Heart right ventricle (tissue), 16 donors: Measurements from ENCODE around the gene ARID2. TPM values are rescaled to one million over a fixed set of nuclear protein-coding genes. Genes with fewer than 3 reads are reported as not detected.

Experiments
- ATAC-seq, 8 donors: fragments of 200-7000 bp; cut with Tn5 transposase; one replicate each; pipeline ENCODE4 v1.9.1; 2020; ENCODE audit warnings: mild to moderate bottlenecking in 8 of 8, moderate library complexity in 8 of 8, moderate number of reproducible peaks in 1 of 8
- DNase-seq, 2 donors: peaks; one replicate each; pipeline ENCODE4 v3.0.0-alpha.2; 2020
- H3K27ac ChIP-seq, 10 donors: fragments of 200-600 bp; sonication (generic) in 2 of 10; one replicate each; pipeline versions ENCODE4 v1.5.0 to v1.8.0; 2020 to 2022; ENCODE audit warnings: mild to moderate bottlenecking in 3 of 10
- H3K27me3 ChIP-seq, 7 donors: fragments of 200-600 bp; one replicate each; pipeline ENCODE4 v1.8.0; 2021 to 2022; ENCODE audit warnings: mild to moderate bottlenecking in 2 of 7
- H3K36me3 ChIP-seq, 9 donors: fragments of 200-600 bp; sonication (generic) in 1 of 9; one replicate each; pipeline versions ENCODE4 v1.5.0 to v1.8.0; 2020 to 2022; ENCODE audit warnings: mild to moderate bottlenecking in 2 of 9
- H3K4me1 ChIP-seq, 9 donors: fragments of 200-600 bp; sonication (generic) in 1 of 9; one replicate each; pipeline versions ENCODE4 v1.5.0 to v1.8.0; 2020 to 2022; ENCODE audit warnings: mild to moderate bottlenecking in 4 of 9
- H3K4me3 ChIP-seq, 10 donors: fragments of 200-600 bp; sonication (generic) in 2 of 10; one replicate each; pipeline versions ENCODE4 v1.5.0 to v1.8.0; 2020 to 2022; ENCODE audit warnings: mild to moderate bottlenecking in 7 of 10, moderate library complexity in 2 of 10
- H3K9me3 ChIP-seq, 11 donors: fragments of 200-600 bp in 10 of 11; sonication (generic) in 2 of 11; one replicate each; pipeline versions ENCODE4 v1.5.0 to v1.8.0; 2013 to 2022; ENCODE audit warnings: mild to moderate bottlenecking in 2 of 11, control low read depth in 1 of 11, moderate library complexity in 1 of 11
- WGBS, 2 donors: extraction: QIAGEN DNeasy Blood & Tissue Kit; methylation state at CpG; one replicate each; pipeline ENCODE4 v1.1.7; 2013; ENCODE audit warnings: inconsistent platforms in 1 of 2; 5-methylcytosine and 5-hydroxymethylcytosine counted together
- intact Hi-C, 10 donors: fragments of 100-400 bp; cut with DNase I; formaldehyde crosslinking; loops; one replicate each; pipeline versions ENCODE4 v1.11.1 to v1.14.2; 2022
- polyA plus RNA-seq, 2 donors: library from polyadenylated mRNA; stranded (reverse); fragments of 200-250 nt; gene quantifications; one replicate each; pipeline ENCODE4 v1.2.3, GENCODE V29; 2013
- total RNA-seq, 10 donors: library from RNA; stranded (reverse); fragmentation: NEBNext Ultra II Directional in 3 of 10; extraction: Animal tissue kit (Norgen Biotek cat#: 25700) in 3 of 10; gene quantifications; one replicate each; pipeline versions ENCODE4 v1.2.1 to v1.2.4, GENCODE V29; 2021 to 2023
- TF ChIP-seq, protein P1 (sequence below), 9 donors: fragments of 200-600 bp; sonication (generic) in 2 of 9; IDR thresholded peaks; one replicate each; pipeline versions ENCODE4 v1.5.0 to v1.8.0; 2021 to 2022; ENCODE audit warnings: antibody characterized with exemption in 9 of 9, mild to moderate bottlenecking in 5 of 9, moderate library complexity in 1 of 9
- donor health status: Arrhythmogenic right ventricular cardiomyopathy.
- donor health status: ischemic (EF 13 %, LVEDD 7.1; RV severe dilation, severe dysfunction).
- donor health status: healthy with polysubstance abuse.
- donor health status: DM: no; HTN: yes; CAD: no.
- donor health status: DM: no; HTN: no; CAD: no.
- donor health status: ischemic (EF 25% LVEDD 6.9; RV normal size, moderate dysfunction).
- donor health status: ischemic (EF 25% LVEDD 5.7; RV mildly dilated, moderate dysfunction).
- donor health status: healthy.
- donor health status: DM: yes; HTN: yes; CAD: no.
- donor health status: Ischemic cardiomyopathy.
- donor health status: ischemic (EF 35%, LVEDD 5.7; RV mildly dilated, moderate dysfunction).
- donor health status: nonischemic (EF 11% LVEDD 7.7; RV severe dilation, severe dysfunction).
- donor health status: DM: yes; HTN: yes; CAD: no.
- donor health status: PGD.
- donor health status: ischemic (EF 29% LVEDD 5.4; RV normal size, mild dysfunction).
- donor health status: nonischemic (EF 23%, LVEDD 6.1; RV moderate dilation, normal function).

The ARID2 gene
- total and polyA plus RNA-seq, 12 donors, result 3.0 to 28.8 (median 18.6) TPM

DNA sequence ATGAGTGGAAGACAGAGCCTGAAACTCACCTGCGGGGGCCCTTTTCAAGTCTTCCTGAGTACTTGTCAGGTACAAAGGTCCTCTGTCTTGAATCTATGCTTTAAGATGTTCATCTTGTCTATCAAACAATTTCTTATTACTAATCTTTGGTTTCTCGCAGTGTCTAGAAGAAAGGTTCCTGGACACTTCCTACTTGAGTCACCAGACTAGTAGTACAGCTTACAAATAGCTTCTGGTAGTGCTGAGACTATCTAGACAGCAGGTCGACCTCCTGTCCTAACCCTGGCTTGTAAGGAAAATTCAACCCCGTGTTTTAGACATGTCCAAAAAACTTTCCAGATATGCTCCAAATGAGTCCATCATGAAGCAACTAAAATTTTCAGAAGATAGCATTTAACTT is 11.2 kb upstream of the ARID2 start:
- H3K4me1 ChIP-seq, result peaks cover 0 to 55% (median 29%) of the 10 kb centered on the region in 9 donors
- ATAC-seq (no peak), DNase-seq (no peak)
- TF ChIP-seq, protein P1, sequence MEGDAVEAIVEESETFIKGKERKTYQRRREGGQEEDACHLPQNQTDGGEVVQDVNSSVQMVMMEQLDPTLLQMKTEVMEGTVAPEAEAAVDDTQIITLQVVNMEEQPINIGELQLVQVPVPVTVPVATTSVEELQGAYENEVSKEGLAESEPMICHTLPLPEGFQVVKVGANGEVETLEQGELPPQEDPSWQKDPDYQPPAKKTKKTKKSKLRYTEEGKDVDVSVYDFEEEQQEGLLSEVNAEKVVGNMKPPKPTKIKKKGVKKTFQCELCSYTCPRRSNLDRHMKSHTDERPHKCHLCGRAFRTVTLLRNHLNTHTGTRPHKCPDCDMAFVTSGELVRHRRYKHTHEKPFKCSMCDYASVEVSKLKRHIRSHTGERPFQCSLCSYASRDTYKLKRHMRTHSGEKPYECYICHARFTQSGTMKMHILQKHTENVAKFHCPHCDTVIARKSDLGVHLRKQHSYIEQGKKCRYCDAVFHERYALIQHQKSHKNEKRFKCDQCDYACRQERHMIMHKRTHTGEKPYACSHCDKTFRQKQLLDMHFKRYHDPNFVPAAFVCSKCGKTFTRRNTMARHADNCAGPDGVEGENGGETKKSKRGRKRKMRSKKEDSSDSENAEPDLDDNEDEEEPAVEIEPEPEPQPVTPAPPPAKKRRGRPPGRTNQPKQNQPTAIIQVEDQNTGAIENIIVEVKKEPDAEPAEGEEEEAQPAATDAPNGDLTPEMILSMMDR (IDR thresholded peaks at IDR 0.05), result no peak
- intact Hi-C loops, result loop anchor here in 1 of 10 donors (10.0 kb wide), 1 partner anchor 174 kb away; no protein-coding TSS in a partner anchor
- H3K9me3 ChIP-seq, result no peaks in the 10 kb centered on the region
- WGBS, 2 donors, result 86 to 89% methylated on average over 4 of the region's 4 CpGs
- no peak overlapping the region for H3K27ac ChIP-seq
- H3K27me3 ChIP-seq, result no peaks in the 10 kb centered on the region
- H3K4me3 ChIP-seq, result no peak overlapping the region
- no peaks in the 10 kb centered on the region for H3K36me3 ChIP-seq

DNA sequence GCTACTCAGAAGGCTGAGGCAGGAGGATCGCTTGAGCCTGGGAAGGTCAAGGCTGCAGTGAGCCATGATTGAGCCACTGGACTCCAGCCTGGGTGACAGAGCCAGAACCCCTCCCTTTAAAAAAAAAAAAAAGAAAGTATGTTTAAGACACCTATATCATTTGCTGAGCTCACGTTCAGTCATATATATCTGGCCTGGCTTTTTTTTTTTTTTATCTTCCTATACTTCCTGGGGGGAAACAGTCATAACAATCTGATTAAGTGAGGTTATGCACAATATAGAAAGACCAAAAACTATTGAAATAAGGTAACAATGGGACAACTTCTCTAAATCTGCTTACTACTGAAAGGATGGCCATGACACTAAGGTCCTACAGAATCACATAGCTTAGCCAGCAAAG is 9.4 kb upstream of the ARID2 start:
- ATAC-seq, result no peak

DNA sequence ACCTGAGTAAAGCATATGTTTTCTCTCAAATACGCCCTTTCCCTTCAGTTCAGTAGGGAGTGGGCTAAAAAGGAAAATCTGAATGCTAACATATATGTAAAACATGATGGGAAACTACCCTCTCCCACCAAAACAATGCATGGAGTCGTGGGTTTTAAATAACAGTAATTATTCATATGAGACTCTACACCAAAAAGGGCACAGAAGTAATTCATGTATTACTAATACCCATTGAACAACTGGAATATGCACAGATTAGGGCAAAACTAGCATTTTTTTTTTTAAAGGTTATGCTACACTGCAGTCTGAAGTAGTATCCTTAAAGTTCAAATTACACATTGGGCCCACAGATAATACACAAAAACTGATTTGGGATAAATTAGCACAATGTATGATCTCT is 8.1 kb upstream of the ARID2 start:
- DNase-seq, result no peak
- Histone ChIP-seq H3K27ac (no peak overlapping the region), H3K36me3 (no peaks in the 10 kb centered on the region), H3K9me3 (no peaks in the 10 kb centered on the region), H3K4me3 (no peak overlapping the region), H3K27me3 (no peaks in the 10 kb centered on the region), H3K4me1 (peaks cover 0 to 75% (median 46%) of the 10 kb centered on the region in 9 donors)
- TF ChIP-seq, protein P1 (IDR thresholded peaks at IDR 0.05), result no peak
- WGBS, 2 donors, result 90 to 91% methylated on average over 2 of the region's 2 CpGs
- ATAC-seq, result no peak
- intact Hi-C loops, result loop anchor here in 5 of 10 donors (10.0 kb wide), 5 partner anchors 177 to 507 kb away; partner anchors contain the start of genes ANO6 (in 1 of the 5) and SCAF11 (in 1 of the 5)

More for the DNA sequence above, 9.4 kb upstream of the ARID2 start:
- Histone ChIP-seq H3K4me1 (peaks cover 0 to 69% (median 39%) of the 10 kb centered on the region in 9 donors), H3K36me3 (no peaks in the 10 kb centered on the region), H3K27ac (no peak overlapping the region), H3K9me3 (no peaks in the 10 kb centered on the region), H3K4me3 (no peak overlapping the region), H3K27me3 (no peaks in the 10 kb centered on the region)
- TF ChIP-seq, protein P1 (IDR thresholded peaks at IDR 0.05), result no peak
- no peak for DNase-seq
- 94 to 95% methylated on average over 2 of the region's 2 CpGs for WGBS, 2 donors
- intact Hi-C loops, result loop anchor here in 5 of 10 donors (10.0 kb wide), 5 partner anchors 175 to 505 kb away; partner anchors contain the start of genes ANO6 (in 1 of the 5) and SCAF11 (in 1 of the 5)

DNA sequence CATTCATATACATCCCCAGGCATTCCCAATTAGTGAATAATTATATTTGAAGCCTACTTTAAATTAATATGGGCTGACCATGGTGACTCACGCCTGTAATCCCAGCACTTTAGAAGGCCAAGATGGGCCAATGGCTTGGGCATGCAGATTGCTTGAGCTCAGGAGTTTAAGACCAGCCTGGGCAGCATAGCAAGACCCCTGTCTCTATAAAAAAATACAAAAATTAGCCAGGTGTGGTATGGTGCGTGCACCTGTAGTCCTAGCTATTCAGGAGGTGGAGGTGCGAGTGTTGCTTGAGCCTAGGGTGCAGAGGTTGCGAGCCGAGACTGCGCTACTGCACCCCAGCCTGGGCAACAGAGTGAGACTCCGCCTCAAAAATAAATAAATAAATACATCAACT is 7.6 kb upstream of the ARID2 start:
- Histone ChIP-seq H3K27me3 (no peaks in the 10 kb centered on the region), H3K27ac (no peak overlapping the region), H3K9me3 (no peaks in the 10 kb centered on the region), H3K4me3 (no peak overlapping the region), H3K36me3 (no peaks in the 10 kb centered on the region), H3K4me1 (peaks cover 0 to 75% (median 46%) of the 10 kb centered on the region in 9 donors)
- TF ChIP-seq, protein P1 (IDR thresholded peaks at IDR 0.05), result no peak
- DNase-seq (no peak), ATAC-seq (no peak)
- intact Hi-C loops, result loop anchor here in 5 of 10 donors (10.0 kb wide), 5 partner anchors 177 to 507 kb away; partner anchors contain the start of genes ANO6 (in 1 of the 5) and SCAF11 (in 1 of the 5)
- 98 to 99% methylated on average over 7 of the region's 7 CpGs for WGBS, 2 donors
